HEK293 (cell line): ENCODE data around the gene UQCRQ.

Source experiments
- ZBTB20 ChIP-seq: fragments of 450-650 bp; formaldehyde crosslinking; IDR thresholded peaks from 2 replicates; pipeline ENCODE4 v1.5.1; 2016; ENCODE audit warnings: missing biosample characterization, missing genetic modification characterization
- ZNF132 ChIP-seq: fragments of 450-650 bp; formaldehyde crosslinking; IDR thresholded peaks from 2 replicates; pipeline ENCODE4 v1.5.1; 2017; ENCODE audit warnings: missing biosample characterization, missing genetic modification characterization, borderline replicate concordance
- ZNF623 ChIP-seq: fragments of 450-650 bp; formaldehyde crosslinking; IDR thresholded peaks from 2 replicates; pipeline ENCODE4 v1.5.1; 2016; ENCODE audit warnings: missing biosample characterization, missing genetic modification characterization
- TF ChIP-seq, protein P1 (sequence below): fragments of 450-650 bp; formaldehyde crosslinking; IDR thresholded peaks from 2 replicates; pipeline ENCODE4 v1.5.1; 2016; ENCODE audit warnings: missing biosample characterization, missing genetic modification characterization
- TF ChIP-seq, protein P2 (sequence below): fragments of 450-650 bp; formaldehyde crosslinking; IDR thresholded peaks from 2 replicates; pipeline ENCODE4 v1.5.1; 2016; ENCODE audit warnings: missing biosample characterization, missing genetic modification characterization

DNA sequence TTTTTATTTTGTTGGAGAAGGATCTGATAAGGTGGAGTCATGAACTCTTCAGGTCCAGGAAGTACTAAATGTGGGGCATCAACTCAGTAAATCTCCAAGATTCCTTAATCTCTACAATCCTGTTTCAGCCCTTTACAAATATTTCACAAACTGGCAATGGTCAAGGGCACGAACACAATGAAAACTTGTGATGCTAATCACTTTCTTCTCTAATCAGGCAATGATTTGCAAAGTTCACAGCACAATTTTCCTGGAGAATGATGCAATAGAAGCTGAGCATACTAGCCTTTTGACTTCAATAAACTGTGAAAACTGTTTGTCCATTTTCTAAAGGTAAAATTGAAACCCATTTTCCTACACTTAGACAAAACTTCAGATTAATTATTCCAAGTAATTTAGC is 17.1 kb upstream of the UQCRQ start:
- no peak for TF ChIP-seq ZNF623 (tag by site-specific recombination)
- TF ChIP-seq, protein P1, sequence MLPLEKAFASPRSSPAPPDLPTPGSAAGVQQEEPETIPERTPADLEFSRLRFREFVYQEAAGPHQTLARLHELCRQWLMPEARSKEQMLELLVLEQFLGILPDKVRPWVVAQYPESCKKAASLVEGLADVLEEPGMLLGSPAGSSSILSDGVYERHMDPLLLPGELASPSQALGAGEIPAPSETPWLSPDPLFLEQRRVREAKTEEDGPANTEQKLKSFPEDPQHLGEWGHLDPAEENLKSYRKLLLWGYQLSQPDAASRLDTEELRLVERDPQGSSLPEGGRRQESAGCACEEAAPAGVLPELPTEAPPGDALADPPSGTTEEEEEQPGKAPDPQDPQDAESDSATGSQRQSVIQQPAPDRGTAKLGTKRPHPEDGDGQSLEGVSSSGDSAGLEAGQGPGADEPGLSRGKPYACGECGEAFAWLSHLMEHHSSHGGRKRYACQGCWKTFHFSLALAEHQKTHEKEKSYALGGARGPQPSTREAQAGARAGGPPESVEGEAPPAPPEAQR (tag by site-specific recombination) = no peak
- TF ChIP-seq, protein P2, sequence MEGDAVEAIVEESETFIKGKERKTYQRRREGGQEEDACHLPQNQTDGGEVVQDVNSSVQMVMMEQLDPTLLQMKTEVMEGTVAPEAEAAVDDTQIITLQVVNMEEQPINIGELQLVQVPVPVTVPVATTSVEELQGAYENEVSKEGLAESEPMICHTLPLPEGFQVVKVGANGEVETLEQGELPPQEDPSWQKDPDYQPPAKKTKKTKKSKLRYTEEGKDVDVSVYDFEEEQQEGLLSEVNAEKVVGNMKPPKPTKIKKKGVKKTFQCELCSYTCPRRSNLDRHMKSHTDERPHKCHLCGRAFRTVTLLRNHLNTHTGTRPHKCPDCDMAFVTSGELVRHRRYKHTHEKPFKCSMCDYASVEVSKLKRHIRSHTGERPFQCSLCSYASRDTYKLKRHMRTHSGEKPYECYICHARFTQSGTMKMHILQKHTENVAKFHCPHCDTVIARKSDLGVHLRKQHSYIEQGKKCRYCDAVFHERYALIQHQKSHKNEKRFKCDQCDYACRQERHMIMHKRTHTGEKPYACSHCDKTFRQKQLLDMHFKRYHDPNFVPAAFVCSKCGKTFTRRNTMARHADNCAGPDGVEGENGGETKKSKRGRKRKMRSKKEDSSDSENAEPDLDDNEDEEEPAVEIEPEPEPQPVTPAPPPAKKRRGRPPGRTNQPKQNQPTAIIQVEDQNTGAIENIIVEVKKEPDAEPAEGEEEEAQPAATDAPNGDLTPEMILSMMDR = no peak
- no peak for TF ChIP-seq ZNF132 (tag by site-specific recombination)
- TF ChIP-seq ZBTB20 (tag by site-specific recombination) = no peak
